Fibroblast of mammary gland (primary cell): ENCODE data around the gene DPYSL4.

Experiments used
- DNase-seq: peaks from one replicate; pipeline ENCODE4 v3.0.0-alpha.2; 2010; ENCODE audit warnings: low read depth
- H3K4me3 ChIP-seq: 2 replicates; pipeline ENCODE4 v1.5.1; 2011; ENCODE audit warnings: low read depth, mild to moderate bottlenecking, low read length, moderate library complexity; ENCODE audit not compliant: control insufficient read depth
- TF ChIP-seq, protein P1 (sequence below): conservative IDR thresholded peaks from 2 replicates; pipeline ENCODE4 v1.5.1; 2011; ENCODE audit warnings: low read depth, low read length, inconsistent platforms; ENCODE audit not compliant: control insufficient read depth, insufficient read depth

DPYSL4 gene

DNA sequence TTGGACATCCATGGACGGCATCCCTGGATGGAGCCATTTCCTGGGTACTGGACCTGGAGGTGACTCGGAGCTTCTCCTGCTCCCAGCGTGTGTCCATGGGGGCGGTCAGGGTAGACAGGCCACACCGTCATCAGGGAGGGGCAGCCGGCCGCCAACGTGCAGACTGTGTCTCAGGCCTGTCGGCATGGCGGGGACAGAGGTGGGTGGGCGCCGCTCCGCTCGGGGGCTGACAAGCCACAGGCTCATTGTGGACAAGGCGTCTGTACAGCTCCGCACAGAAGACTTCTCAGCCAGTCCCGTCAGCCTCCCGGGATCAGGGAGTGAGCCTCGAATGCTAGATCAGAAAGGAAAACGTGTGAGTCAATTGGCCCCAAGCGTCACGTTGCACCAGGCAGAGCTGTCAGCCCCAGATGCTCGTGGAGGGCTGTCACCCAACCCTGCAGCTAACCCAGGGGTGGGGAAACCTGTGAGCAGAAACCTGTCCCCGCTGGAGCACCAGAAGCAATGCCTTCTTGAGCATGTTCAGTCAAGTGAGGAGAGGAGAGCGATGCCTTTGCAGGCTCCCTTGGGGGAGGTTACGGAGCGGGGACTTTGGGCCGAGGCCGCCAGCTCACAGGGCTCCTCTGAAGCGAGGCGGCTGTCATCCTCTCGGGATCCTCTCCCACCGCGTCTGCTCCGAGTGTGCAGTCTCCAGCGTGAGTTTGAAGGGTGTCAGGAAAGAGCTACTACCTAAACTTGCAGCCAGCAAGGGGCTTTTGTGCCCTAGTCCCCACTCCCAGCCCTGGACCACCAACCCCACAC is 16.0 kb upstream of the DPYSL4 start:
- DNase-seq = no peak
- no peak overlapping the region for H3K4me3 ChIP-seq
- TF ChIP-seq, protein P1, sequence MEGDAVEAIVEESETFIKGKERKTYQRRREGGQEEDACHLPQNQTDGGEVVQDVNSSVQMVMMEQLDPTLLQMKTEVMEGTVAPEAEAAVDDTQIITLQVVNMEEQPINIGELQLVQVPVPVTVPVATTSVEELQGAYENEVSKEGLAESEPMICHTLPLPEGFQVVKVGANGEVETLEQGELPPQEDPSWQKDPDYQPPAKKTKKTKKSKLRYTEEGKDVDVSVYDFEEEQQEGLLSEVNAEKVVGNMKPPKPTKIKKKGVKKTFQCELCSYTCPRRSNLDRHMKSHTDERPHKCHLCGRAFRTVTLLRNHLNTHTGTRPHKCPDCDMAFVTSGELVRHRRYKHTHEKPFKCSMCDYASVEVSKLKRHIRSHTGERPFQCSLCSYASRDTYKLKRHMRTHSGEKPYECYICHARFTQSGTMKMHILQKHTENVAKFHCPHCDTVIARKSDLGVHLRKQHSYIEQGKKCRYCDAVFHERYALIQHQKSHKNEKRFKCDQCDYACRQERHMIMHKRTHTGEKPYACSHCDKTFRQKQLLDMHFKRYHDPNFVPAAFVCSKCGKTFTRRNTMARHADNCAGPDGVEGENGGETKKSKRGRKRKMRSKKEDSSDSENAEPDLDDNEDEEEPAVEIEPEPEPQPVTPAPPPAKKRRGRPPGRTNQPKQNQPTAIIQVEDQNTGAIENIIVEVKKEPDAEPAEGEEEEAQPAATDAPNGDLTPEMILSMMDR = no peak

DNA sequence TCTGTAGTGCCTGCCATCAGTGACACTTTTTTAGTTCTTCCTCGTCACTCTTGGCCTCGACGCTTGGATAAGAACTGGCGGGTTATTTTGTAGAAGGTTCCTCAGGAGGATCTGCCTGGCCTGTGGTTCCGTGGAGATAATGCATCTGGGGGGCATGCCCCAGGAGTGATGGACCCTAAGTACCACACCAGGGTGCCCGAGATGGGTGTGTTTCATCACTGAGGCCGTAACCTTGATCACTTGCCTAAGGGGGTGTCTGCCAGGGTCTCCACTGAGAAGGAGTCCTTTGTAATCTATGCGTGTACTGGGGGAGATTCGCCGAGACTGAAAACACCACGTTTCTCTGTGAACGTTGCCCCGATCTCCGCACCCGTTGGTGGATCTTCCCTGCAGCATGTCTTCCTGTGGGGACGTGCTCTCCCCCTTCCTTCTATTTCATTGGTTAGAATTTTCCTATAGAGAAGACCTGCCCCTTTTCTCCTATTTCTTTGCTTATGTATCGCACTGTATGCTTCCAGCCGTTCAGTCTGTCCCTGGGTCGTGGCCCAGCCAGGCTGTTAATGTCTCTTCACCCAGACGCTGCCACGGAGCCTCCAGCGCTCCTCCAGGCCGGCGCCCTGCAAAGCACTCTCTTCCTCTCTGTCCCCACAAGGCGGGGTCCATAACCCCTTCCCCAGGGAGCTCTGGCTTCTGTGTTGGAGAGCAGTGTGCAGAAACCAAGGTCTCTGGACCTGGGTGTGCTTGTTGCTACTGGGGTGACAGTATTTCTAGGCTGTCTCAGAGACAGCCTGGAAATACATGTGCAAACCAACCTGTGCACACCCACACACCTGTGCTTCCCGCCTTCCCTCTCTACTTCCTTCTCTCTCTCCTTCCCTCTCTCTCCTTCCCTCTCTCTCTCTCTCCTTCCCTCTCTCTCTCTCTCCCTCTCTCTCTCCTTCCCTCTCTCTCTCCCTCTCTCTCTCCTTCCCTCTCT is 14.4 kb upstream of the DPYSL4 start:
- no peak overlapping the region for H3K4me3 ChIP-seq
- DNase-seq = no peak
- TF ChIP-seq, protein P1 = no peak

DNA sequence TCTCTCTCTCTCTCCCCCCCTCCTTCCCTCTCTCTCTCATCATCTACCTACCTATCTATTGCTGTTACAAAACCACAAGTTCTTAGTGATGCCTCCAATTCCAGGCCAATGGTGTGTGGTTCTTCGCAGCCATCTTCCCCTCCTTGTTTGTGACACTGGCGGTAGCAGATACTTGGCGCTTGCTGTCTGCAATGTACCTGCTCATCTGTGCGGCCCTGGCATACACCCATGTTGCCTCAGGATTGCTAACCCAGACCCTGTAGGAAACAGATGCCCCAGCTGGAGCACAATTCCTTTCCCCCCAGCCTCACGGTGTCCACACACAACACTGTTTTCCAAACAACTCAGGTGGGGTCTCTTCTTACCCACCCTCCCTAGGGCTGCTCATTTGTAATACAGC is 13.6 kb upstream of the DPYSL4 start:
- DNase-seq = no peak
- no peak overlapping the region for H3K4me3 ChIP-seq
- TF ChIP-seq, protein P1 = no peak

DNA sequence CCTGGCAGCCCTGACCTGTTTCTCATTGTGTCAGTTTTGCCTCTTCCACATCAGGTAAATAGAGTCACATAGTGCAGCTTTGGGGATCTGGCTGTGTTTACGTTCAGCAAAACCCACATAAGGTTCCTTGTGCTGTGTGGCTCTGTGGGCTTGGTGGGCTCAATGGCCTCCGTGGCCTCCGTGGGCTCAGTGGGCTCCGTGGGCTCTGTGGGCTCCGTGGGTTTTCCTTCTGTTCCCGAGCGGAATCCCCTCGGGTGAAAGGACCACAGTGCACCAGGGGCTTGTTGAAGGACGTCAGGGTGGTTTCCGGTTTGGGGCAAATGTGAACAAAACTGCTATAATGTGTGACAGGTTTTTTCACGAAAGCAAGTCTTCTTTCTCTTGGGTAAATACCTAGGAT is 12.5 kb upstream of the DPYSL4 start:
- TF ChIP-seq, protein P1 = no peak
- H3K4me3 ChIP-seq = no peak overlapping the region
- no peak for DNase-seq

DNA sequence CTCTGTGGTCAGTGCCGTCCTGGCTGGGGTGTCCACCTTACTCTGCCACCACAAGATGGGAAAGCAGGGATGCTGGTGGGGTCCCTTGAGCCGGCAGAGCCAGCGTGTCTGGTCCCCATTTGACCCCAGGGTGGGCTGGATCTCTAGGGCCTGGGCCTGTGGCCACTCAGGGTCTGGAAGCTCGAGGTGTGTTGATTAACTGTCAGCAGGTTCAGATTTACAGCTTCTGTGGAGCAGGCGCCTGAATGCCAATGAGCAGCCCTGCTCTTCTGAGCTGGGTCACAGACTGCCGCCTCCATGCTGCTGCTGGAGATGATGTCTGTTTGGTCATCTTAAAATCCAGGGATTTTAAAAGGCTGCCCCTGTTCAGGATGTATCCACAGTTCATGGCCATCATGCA is 11.3 kb upstream of the DPYSL4 start:
- no peak for DNase-seq
- TF ChIP-seq, protein P1 = no peak

DNA sequence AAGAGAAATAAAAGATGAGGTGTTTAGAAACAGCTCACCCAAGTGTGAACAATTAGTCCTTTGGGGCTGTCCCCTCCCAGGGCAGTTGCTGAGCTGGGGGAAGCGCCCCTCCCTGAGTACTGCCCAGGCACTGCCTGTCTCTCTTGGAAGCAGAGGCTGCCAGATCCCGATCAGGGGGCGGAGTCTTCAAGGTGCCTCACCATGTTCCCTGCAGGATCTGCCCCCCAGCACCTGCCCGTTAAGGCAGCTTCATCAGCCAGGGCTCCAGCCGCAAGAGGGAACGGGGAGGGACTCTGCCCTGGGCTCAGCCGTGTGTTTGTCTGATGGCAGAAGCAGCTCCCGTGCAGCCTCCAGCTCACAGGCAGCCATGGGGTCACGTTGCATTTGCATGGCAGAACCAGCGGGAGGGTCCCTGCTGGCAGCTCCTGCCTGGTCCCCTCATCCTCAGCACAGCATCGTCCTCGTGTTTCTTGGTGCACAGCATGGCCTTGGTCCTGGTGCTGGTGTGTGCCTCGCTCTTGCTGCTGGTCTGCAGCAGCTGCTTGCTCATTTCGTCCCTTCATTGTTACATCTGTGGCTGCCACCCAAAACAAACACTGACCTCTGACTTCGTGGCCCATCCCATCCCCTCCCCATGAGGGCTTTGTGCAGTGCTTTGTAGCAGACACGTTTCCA is 10.7 kb upstream of the DPYSL4 start:
- TF ChIP-seq, protein P1 = no peak
- no peak overlapping the region for H3K4me3 ChIP-seq
- no peak for DNase-seq

More for the DNA sequence above, 11.3 kb upstream of the DPYSL4 start:
- no peak overlapping the region for H3K4me3 ChIP-seq
